Measurements from ENCODE around the gene IFNA7.
"Not testable (repeated sequence)": the region's sequence is repeated elsewhere in the genome, so short reads cannot be mapped to it uniquely, and the experiment has no call there.

Gene IFNA7

DNA sequence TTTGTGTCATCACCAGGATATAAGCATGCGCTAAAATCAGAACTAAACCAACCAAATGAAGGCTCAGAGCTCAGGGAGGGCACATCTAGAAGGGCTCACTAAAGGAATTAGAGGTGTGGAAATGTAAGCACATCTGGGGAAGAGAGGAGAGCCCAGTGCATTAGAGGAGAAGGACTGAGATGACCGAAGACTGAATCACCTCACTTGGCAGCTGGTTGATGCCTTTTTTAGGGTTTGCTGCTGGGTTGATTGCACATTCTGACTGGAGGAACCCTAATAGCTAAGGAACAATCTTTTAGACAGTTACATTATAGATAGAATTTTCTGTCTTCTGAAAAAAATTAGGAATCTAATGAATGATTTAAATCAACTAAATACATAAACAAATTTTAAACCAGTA lies 27.3 kb downstream of the IFNA7 start:
- no peak for DNase-seq

DNA sequence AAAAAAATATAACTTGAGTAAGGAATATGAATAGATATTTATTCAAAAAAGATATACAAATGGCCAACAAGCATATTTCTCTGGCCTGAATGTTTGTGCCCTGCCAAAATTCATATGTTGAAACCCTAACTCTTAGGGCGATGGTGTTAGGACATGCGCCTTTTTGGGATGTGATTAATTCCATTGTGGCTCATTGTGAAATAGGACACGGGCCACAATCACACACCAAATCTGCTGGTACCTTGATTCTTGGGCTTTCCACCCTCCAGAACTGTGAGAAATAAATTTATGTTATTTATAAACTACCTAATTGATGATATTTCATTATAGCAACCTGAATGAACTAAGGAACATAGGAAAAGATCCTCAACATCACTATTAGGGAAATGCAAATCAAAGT lies 29.8 kb downstream of the IFNA7 start:
- no peak for DNase-seq

DNA sequence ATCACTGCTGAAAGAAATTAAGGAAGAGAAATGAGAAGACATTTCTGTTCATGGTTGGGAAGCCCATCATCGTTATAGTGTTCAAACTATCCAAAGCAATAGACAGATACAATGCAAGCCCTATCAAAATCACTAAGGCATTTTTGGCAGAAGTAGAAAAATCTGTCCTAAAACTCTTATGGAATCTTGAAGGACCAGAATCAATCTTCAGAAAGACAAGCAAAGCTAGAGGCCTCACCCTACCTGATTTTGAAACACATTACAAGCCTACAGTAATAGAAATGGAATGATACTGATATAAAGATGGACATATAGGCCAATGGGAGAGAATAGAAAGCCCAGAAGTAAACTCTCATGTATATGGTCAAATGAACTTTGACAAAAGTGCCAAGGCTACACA lies 30.7 kb downstream of the IFNA7 start:
- DNase-seq = no peak

DNA sequence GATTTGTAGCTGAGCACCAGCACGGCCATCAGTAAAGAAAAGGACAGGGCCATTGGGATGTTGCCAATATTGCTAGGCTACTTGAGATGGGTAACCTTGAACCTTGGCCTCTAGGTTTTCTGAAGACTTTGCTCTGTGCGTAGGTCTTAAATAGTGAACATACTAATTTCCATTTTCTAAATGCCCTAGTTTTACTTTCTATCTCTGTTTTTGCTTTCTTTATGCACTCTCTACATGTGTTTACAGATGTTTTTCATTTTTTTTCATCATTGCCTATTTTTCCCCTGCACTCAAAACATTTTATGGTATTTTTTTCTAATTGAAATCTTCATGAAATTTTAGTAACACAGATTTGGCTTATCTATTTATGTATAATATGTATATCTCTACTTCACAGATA lies 35.4 kb downstream of the IFNA7 start, which contains the start of gene IFNA21:
Gene IFNA21 (minus strand): TSS at position 101 of the 400 bp plus-strand sequence. CDS start 48 bp downstream, at position 53.
- DNase-seq = not testable (repeated sequence)

DNA sequence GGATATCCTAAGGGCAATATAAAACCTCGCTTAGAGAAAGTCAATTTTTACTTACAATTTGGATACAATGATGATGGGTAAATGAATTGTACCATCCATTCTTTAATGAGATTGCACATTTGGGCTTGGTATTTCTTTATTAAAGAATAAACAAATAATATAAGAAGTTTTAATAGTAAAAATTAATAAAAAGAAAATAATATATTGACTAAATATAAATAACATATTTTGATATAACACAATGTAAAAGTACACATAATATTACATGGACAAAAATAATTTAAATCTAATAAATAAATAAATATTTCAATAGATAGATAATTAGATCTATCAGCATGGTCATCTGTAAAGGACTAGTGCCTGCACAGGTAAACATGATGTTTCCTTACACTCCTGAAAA lies 36.5 kb downstream of the IFNA7 start:
- no peak for DNase-seq

DNA sequence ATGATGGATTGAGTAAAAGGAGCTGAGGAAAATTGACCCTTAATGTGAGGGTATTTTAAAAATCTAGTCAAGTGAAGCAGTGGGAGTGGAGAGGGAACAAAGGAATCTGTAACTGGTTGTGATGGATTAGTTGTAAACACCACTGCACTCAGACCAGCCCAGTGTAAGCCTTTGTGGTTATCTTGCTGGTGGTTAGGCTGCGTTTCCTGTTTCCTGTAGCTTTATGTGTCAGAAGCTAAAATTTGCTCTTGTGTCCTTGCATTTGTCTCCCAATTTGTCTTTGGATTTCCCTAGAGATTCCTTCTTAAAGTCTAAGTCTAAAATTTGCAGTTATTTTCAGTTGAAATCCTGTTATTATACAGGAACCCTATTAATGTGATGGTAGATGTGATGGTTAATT lies 41.8 kb downstream of the IFNA7 start:
- DNase-seq = no peak

DNA sequence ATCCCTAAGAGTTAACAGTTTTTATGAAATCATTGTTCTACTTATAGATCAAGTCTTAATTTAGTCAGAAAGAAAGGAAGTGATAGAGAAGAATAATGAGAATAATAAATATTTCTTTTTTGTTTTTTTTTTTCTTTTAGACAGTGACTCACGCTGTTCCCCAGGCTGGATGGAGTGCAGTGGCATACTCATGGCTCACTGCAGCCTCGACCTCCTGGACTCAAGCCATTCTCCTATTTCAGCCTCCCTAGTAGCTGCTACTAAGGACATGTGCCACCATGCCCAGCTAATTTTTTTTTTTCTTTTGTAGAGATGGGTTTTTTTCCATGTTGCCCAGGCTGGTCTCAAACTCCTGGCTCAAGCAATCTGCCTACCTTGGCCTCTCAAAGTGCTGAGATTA lies 46.5 kb downstream of the IFNA7 start:
- no peak for DNase-seq

DNA sequence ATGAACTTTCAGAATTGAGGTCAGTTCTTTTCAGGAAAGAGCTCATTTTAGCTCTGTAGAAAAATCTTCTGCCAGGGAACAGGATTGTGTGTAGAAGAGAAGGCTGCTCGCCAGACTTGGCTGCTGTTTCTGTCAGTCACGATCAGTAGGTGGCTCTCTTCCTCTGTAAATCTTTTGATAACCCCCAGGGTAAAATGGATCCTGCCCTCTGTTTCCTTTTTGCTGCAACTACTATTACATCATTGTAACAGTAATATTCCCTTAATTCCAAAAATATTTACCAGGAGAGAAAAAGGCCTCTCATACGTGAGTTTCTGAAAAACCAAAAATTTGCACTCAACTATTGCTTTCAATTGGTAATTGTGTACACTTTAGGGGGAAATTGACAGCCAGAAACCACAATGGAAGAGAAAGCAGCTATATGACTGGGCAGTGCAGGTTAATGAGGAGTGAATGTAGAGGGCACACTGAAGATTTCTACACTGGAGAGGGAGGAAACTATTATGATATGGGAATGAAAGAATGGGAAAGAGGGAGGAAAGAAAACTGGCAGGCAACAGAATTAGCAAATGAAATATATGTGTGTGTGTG lies 47.9 kb downstream of the IFNA7 start:
- DNase-seq = no peak

DNA sequence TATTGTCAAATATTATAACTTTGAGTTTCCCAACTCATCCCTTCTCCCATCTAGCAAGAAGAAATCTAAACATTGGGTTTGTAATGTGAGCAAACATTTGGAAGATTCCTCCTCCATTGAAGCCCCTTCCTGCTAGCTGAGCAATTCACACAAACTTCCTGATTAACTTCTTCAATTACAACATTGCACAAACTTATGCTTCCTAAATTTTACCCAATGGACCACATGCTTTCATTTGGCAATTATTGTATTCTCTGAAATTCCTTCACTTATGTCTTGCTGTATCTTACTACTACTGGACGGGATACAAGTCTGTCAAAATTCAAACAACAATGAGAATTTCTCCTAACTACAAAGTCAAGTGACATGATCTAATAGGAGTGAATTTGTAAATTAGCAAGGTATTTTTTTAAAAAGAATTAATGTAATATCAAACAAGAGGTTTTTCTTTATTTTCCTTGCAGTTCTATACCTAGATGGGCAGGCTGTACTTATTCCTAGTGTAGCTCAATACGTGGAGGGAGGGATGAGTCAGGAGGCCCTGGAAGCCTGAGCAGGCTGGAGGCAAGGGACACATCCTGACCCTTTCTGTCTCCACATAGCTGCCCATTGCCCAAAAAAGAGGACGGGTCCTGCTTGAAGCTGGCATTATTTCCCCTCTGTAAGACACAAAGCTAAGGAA lies 48.5 kb downstream of the IFNA7 start:
- DNase-seq = no peak

All from stimulated activated CD4-positive, alpha-beta T cell treated with anti-CD3 and anti-CD28 coated beads, Interleukin-1b, Interleukin-23, amount 100 ng/mL, for 48 hours (primary cell).